Common myeloid progenitor, CD34-positive (primary cell): ENCODE measurements around the gene CACNA1G. TPM values are rescaled to one million over a fixed set of nuclear protein-coding genes. Genes with fewer than 3 reads are reported as not detected.

ENCODE experiments used
- CTCF ChIA-PET: fragments of 350-600 bp; sonication (Branson Sonifier 250); formaldehyde crosslinking; loops from one replicate; lab custom pipeline; 2021; ENCODE audit warnings: antibody characterized with exemption; lab: Charles Lee
- POLR2A ChIA-PET: fragments of 350-600 bp; sonication (Branson Sonifier 250); formaldehyde crosslinking; loops from one replicate; lab custom pipeline; 2021; ENCODE audit warnings: antibody characterized with exemption; lab: Charles Lee
- DNase-seq, 3 donors: peaks; one replicate each; pipeline versions ENCODE4 v3.0.0 to v3.0.0-alpha.2; 2013
- H3K27ac ChIP-seq, 2 experiments: 1 replicate in 1 of 2; 2 replicates in 1 of 2; pipeline ENCODE4 v1.7.0; 2013; ENCODE audit warnings: inconsistent platforms in 2 of 2, low read length in 2 of 2, mild to moderate bottlenecking in 2 of 2, low read depth in 1 of 2, moderate library complexity in 1 of 2; ENCODE audit not compliant: severe bottlenecking in 2 of 2, insufficient read depth in 1 of 2, poor library complexity in 1 of 2
- H3K27me3 ChIP-seq, 5 experiments: replicated peaks in 2 of 5; 1 replicate in 3 of 5; 2 replicates in 2 of 5; pipeline versions ENCODE4 v1.6.1 to v1.7.0; 2013; ENCODE audit warnings: low read length in 4 of 5, mild to moderate bottlenecking in 2 of 5, moderate library complexity in 2 of 5, inconsistent platforms in 1 of 5; ENCODE audit not compliant: insufficient read depth in 5 of 5, control insufficient read depth in 4 of 5
- H3K36me3 ChIP-seq, 4 experiments: 1 replicate in 2 of 4; 2 replicates in 2 of 4; pipeline versions ENCODE4 v1.6.1 to v1.7.0; 2013; ENCODE audit warnings: low read length in 3 of 4, control low read depth in 1 of 4, mild to moderate bottlenecking in 1 of 4; ENCODE audit not compliant: control insufficient read depth in 4 of 4, insufficient read depth in 4 of 4
- H3K4me1 ChIP-seq, 4 experiments: 1 replicate in 3 of 4; 2 replicates in 1 of 4; pipeline versions ENCODE4 v1.6.1 to v1.7.1; 2013; ENCODE audit warnings: low read length in 3 of 4, mild to moderate bottlenecking in 3 of 4, control low read depth in 1 of 4, inconsistent platforms in 1 of 4, moderate library complexity in 1 of 4; ENCODE audit not compliant: control insufficient read depth in 4 of 4, insufficient read depth in 4 of 4; ENCODE audit errors: control extremely low read depth in 1 of 4
- H3K4me3 ChIP-seq, 7 experiments: 1 replicate in 4 of 7; 2 replicates in 3 of 7; pipeline versions ENCODE4 v1.5.1 to v1.7.0; 2013; ENCODE audit warnings: mild to moderate bottlenecking in 7 of 7, low read length in 6 of 7, moderate library complexity in 6 of 7, inconsistent platforms in 2 of 7, low read depth in 2 of 7, control low read depth in 1 of 7; ENCODE audit not compliant: insufficient read depth in 4 of 7, control insufficient read depth in 1 of 7; ENCODE audit errors: extremely low read depth in 1 of 7
- H3K9me3 ChIP-seq, 5 experiments: 1 replicate in 4 of 5; 2 replicates in 1 of 5; pipeline versions ENCODE4 v1.6.1 to v1.7.1; 2013; ENCODE audit warnings: low read length in 4 of 5, mild to moderate bottlenecking in 2 of 5, inconsistent platforms in 1 of 5, low read depth in 1 of 5, moderate library complexity in 1 of 5; ENCODE audit not compliant: control insufficient read depth in 4 of 5, insufficient read depth in 2 of 5; ENCODE audit errors: control extremely low read depth in 1 of 5
- WGBS: methylation state at CpG from one replicate; pipeline ENCODE4 v1.1.5; 2013; ENCODE audit not compliant: insufficient coverage; 5-methylcytosine and 5-hydroxymethylcytosine counted together
- polyA plus RNA-seq: library from polyadenylated mRNA; unstranded; fragments of 120-200 nt; gene quantifications from one replicate; pipeline ENCODE4 v1.2.1, GENCODE V29; 2013

CACNA1G gene
- not detected for polyA plus RNA-seq

DNA sequence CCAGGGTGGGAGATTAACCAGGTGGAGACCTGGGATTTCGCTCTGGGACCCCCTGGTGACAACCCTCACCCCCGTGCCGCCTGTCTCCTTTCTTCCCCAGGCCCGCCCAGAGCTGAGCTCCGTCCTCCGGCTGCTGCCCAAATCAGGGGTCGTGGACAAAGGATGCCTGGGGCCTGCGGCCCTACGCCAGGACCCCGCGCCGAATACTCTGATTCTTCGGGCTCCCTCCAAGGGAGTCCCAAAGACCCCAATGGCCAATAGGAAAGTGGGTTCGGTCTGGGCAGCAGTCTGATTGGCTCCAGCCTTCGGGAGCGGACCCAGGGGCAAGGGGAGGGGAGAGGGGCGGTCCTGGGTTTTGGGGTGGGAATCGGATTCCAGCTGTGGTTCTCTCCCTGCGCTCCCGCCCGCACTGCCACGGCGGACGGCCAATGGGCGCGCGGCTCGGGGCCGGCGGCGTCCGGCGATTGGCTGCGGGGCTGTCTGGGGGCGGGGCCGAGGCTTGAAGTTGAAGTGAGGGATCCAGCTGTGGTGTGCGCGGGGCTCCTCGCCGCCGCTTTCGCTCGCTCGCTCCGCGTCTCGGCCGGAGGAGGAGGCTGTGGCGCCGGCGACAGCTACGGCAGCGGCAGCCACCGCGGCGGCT lies at the start of gene CACNA1G:
TSS of gene CACNA1G (plus strand) at position 531 of the 640 bp plus-strand sequence. CDS start 745 bp downstream, outside the sequence.
- Histone ChIP-seq H3K4me1 (peaks cover 0 to 44% (median 38%) of the 10 kb centered on the region in 4 experiments), H3K9me3 (no peaks in the 10 kb centered on the region), H3K27me3 (peaks cover 0 to 83% (median 39%) of the 10 kb centered on the region in 5 experiments), H3K27ac (no peak within 1 kb of the TSS), H3K4me3 (peak within 1 kb of the TSS in 6 of 7 experiments; percentile 28 to 72 (median 47)), H3K36me3 (peaks cover 0 to 8% (median 4%) of the 10 kb centered on the region in 4 experiments)
- POLR2A ChIA-PET, result interaction anchor here (1.1 kb wide), 1 partner anchor 28 kb away, joined by 3 read pairs; no protein-coding TSS in a partner anchor
- WGBS, result under 1% methylated on average over 43 of the region's 56 CpGs
- peak; percentile 82 to 89 (median 86) for DNase-seq
- CTCF ChIA-PET, result interaction anchor here (1.0 to 3.7 kb wide), 9 partner anchors 10 to 79 kb away, joined by 3 to 21 read pairs (median 4); partner anchors contain the start of gene SPATA20

GRCh38 chr17:50511058-50511457 lies 49.5 kb upstream of the CACNA1G start:
- Histone ChIP-seq H3K9me3 (no peaks in the 10 kb centered on the region), H3K27ac (no peak overlapping the region), H3K36me3 (no peaks in the 10 kb centered on the region), H3K4me3 (no peak overlapping the region), H3K27me3 (no peaks in the 10 kb centered on the region), H3K4me1 (peaks cover 0 to 15% (median 13%) of the 10 kb centered on the region in 4 experiments)
- ChIA-PET CTCF (interaction anchor here (1.3 to 1.8 kb wide), 2 partner anchors 9 to 10 kb away, joined by 4 to 8 read pairs; no protein-coding TSS in a partner anchor), POLR2A (no interaction called here)
- WGBS, result 96% methylated on average over 2 of the region's 3 CpGs
- peak in 2 of 3 donors; percentile 36 to 38 for DNase-seq

GRCh38 chr17:50513495-50513894 lies 47.0 kb upstream of the CACNA1G start:
- CTCF ChIA-PET, result interaction anchor here (0.7 kb wide), 1 partner anchor 31 kb away, joined by 3 read pairs; no protein-coding TSS in a partner anchor
- POLR2A ChIA-PET, result interaction anchor here (0.6 kb wide), 1 partner anchor 87 kb away, joined by 3 read pairs; no protein-coding TSS in a partner anchor
- H3K27me3 ChIP-seq, result no peaks in the 10 kb centered on the region
- 90% methylated on average over 2 of the region's 4 CpGs for WGBS
- no peaks in the 10 kb centered on the region for H3K36me3 ChIP-seq
- no peak overlapping the region for H3K4me3 ChIP-seq
- H3K9me3 ChIP-seq, result no peaks in the 10 kb centered on the region
- H3K27ac ChIP-seq, result no peak overlapping the region
- no peak for DNase-seq
- peaks cover 0 to 8% (median 5%) of the 10 kb centered on the region in 4 experiments for H3K4me1 ChIP-seq

DNA sequence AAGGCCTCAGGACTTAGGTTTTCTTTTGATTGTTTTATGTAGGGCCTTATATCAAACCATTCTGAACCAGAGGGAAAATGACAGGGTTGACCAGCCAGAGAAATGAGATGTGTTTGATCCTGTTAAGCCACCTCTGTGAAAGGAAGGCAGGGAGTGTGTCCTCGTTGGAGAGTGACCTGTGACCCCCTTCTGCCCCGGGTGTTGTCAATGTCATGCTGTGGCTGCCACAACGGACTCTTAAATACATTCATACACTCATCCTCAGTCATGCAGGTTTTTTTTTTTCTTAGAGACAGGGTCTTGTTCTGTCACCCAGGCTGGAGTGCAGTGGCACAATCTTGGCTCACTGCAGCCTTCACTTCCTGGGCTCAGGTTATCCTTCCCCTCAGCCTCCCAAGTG lies 46.1 kb upstream of the CACNA1G start:
- Histone ChIP-seq H3K27me3 (no peaks in the 10 kb centered on the region), H3K27ac (no peak overlapping the region), H3K4me3 (no peak overlapping the region), H3K4me1 (no peaks in the 10 kb centered on the region), H3K36me3 (no peaks in the 10 kb centered on the region), H3K9me3 (no peaks in the 10 kb centered on the region)
- DNase-seq, result no peak
- WGBS, result 100% methylated on average over 3 of the region's 3 CpGs
- ChIA-PET CTCF (interaction anchor here (1.4 to 1.8 kb wide), 2 partner anchors 9 to 30 kb away, joined by 3 to 4 read pairs; no protein-coding TSS in a partner anchor), POLR2A (no interaction called here)

GRCh38 chr17:50514936-50515702 lies 45.4 kb upstream of the CACNA1G start:
- DNase-seq, result no peak

GRCh38 chr17:50517011-50517410 lies 43.5 kb upstream of the CACNA1G start:
- WGBS, result 86% methylated on average over 4 of the region's 4 CpGs
- H3K9me3 ChIP-seq, result no peaks in the 10 kb centered on the region
- peaks cover 0 to 2% (median 0%) of the 10 kb centered on the region in 5 experiments for H3K27me3 ChIP-seq
- POLR2A ChIA-PET, result no interaction called here
- peaks cover 0 to 1% (median 0%) of the 10 kb centered on the region in 4 experiments for H3K36me3 ChIP-seq
- H3K4me3 ChIP-seq, result no peak overlapping the region
- DNase-seq, result no peak
- no peak overlapping the region for H3K27ac ChIP-seq
- CTCF ChIA-PET, result interaction anchor here (0.8 to 1.2 kb wide), 4 partner anchors 13 to 121 kb away, joined by 3 read pairs; no protein-coding TSS in a partner anchor
- H3K4me1 ChIP-seq, result no peaks in the 10 kb centered on the region

More at GRCh38 chr17:50514936-50515702, 45.4 kb upstream of the CACNA1G start:
- no peaks in the 10 kb centered on the region for H3K9me3 ChIP-seq
- no peak overlapping the region for H3K27ac ChIP-seq
- no peaks in the 10 kb centered on the region for H3K36me3 ChIP-seq
- 85% methylated on average over 6 of the region's 6 CpGs for WGBS
- no peak overlapping the region for H3K4me3 ChIP-seq
- CTCF ChIA-PET, result interaction anchor here (1.2 to 1.9 kb wide), 4 partner anchors 10 to 29 kb away, joined by 3 to 7 read pairs (median 4); no protein-coding TSS in a partner anchor
- POLR2A ChIA-PET, result no interaction called here
- peaks cover 0 to 2% (median 0%) of the 10 kb centered on the region in 5 experiments for H3K27me3 ChIP-seq
- no peaks in the 10 kb centered on the region for H3K4me1 ChIP-seq
